H4 (cell line): ENCODE data around the gene DALRD3. TPM values are rescaled to one million over a fixed set of nuclear protein-coding genes. Genes with fewer than 3 reads are reported as not detected.

Experiments used
- DNase-seq: peaks from one replicate; pipeline ENCODE4 v3.0.0-alpha.2; 2015; ENCODE audit warnings: low spot score
- total RNA-seq: library from RNA; depleted of rRNA; stranded (reverse); fragments of >200 nt; shearing (Covaris generic); gene quantifications from 2 replicates; pipeline ENCODE4 v1.2.3, GENCODE V29; 2014; rRNA removed

Gene DALRD3
- total RNA-seq, 1 experiment from 2014 or later = 31.4 TPM

DNA sequence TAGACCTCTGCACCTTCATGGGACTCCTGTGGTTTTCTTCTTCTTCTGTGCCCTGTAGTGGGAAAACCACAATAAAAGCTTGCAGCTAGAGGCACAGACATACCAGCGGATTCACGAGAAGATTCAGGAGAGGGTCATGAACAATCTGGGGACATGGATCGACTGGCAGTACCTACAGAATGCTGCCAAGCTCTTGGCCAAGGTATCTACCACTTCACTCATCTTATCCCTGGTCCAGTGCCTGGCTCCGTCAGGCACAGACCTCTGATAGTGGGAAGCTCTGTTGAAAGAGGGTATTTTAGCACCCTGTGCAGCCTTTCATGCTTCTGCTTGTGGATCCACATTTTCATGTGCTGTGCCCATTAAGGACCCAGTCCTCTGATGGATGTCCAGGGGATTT lies 38.1 kb downstream of the DALRD3 start:
- no peak for DNase-seq

DNA sequence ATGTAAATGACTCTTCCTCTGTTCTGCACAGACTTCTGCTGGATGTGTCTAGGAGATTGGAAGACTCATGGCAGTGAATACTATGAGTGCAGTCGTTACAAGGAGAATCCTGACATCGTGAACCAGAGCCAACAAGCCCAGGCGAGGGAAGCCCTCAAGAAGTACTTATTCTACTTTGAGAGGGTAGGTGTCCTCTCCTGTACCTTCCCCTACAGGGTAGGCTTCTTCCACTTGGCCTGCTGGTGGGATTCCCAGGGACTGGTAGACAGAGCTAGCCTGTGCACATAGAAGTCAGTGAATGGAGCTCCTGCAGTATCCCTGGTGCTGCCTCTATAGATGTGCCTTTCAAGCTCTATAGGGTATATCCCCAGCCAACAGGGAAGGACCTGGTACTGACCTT lies 38.9 kb downstream of the DALRD3 start:
- no peak for DNase-seq

GRCh38 chr3:48974076-48974864 lies 44.1 kb downstream of the DALRD3 start:
- no peak for DNase-seq

- no peak for DNase-seq
Measured at GRCh38 chr3:48970586-48970985, 47.8 kb downstream of the DALRD3 start.

DNA sequence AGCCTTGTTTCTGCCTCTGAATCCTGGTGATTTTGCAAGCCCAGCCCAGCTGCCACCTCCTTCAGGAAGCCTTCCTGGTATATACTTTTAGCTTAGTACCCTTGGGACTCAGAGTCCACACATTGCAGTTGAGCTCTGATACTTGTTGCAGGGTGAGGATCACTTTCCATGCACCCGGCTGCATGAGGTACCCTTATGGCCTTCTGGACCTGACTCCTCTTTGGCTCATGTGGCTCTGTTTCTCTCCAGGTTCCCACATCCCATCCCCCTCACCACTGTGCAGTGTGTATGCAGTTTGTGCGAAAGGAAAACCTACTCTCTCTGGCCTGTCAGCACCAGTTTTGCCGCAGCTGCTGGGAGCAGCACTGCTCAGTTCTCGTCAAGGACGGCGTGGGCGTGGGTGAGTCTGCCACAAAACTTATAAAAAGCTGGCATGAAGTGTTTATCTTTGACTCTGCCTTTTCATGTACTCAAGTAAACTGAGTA lies 51.5 kb downstream of the DALRD3 start:
- DNase-seq = no peak

- DNase-seq = no peak
Measured at GRCh38 chr3:48966367-48966766, 52.0 kb downstream of the DALRD3 start.

Other genes with a start within 250 kb of the DALRD3 start
- 10.0 and 10.2 TPM in 2 replicates for gene PRKAR2A, start 170.7 kb downstream of the DALRD3 start, total RNA-seq
- 11.1 and 15.5 TPM in 2 replicates for gene SLC25A20, start 119.7 kb downstream of the DALRD3 start, total RNA-seq
- 62.7 and 82.2 TPM in 2 replicates for gene ARIH2, start 99.7 kb downstream of the DALRD3 start, total RNA-seq
- 12.8 and 22.0 TPM in 2 replicates for gene P4HTM, start 28.3 kb downstream of the DALRD3 start, total RNA-seq
- 25.3 and 29.6 TPM in 2 replicates for gene WDR6, start 11.2 kb downstream of the DALRD3 start, total RNA-seq
- 80.9 and 87.8 TPM in 2 replicates for gene NDUFAF3, start 3.5 kb upstream of the DALRD3 start, total RNA-seq
- gene IMPDH2, start 10.8 kb upstream of the DALRD3 start, total RNA-seq = 314 and 330 TPM in 2 replicates
- 36.3 and 47.4 TPM in 2 replicates for gene QRICH1, start 75.5 kb upstream of the DALRD3 start, total RNA-seq
- 139 and 150 TPM in 2 replicates for gene QARS1, start 86.2 kb upstream of the DALRD3 start, total RNA-seq
- 18.4 and 18.5 TPM in 2 replicates for gene USP19, start 102.2 kb upstream of the DALRD3 start, total RNA-seq
- 40.7 and 43.8 TPM in 2 replicates for gene LAMB2, start 114.5 kb upstream of the DALRD3 start, total RNA-seq
- gene CCDC71, start 147.8 kb upstream of the DALRD3 start, total RNA-seq = 24.1 and 25.4 TPM in 2 replicates
- 2.0 and 2.5 TPM in 2 replicates for gene KLHDC8B, start 153.0 kb upstream of the DALRD3 start, total RNA-seq